Activated CD4-positive, alpha-beta T cell treated with anti-CD3 and anti-CD28 coated beads, Interleukin-2, Interleukin-6, amounts not matched to agents 100 ng/mL and 50 ng/mL, durations not matched to agents 16 hours and 8 hours (primary cell): ENCODE results near the gene USP35.
"Not testable (repeated sequence)": the region's sequence is repeated elsewhere in the genome, so short reads cannot be mapped to it uniquely, and the experiment has no call there.

Source experiments
- DNase-seq: peaks from one replicate; pipeline ENCODE4 v3.0.0-alpha.2; 2020

The USP35 gene

DNA sequence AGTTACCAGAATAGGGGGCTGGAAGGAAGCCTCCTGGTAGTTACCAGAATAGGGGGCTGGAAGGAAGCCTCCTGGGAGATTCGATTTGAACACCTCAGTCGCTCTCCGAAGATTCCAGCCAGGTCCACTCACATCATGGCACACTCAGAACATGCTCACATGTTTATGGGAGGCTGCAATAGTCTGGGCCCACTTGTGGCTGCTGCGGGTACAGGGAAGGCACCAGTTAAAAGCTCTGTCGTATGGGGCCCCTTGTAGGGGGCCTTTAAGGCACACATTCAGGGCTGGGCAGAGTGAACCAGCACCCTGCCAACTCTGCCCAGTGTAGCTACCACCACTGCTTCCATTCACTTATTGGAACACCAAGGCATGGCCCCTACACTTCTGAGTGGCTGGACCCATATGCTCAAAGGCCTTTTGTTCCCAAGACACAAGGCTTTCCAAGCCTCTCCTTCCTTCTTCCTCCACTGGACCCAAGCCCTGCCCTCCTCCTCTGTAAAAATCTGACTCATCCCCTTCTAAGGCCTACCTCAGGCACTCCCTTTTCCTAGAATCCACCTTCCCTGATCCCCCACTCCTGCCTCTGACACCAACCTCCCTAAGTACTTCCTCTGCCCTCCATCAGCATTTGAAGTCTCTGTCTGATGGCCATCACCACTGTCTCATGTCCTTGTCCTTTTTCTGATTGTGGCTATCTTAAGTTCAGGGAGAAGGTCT is 28.0 kb downstream of the USP35 start:
- no peak for DNase-seq

GRCh38 chr11:78217650-78218541 is 29.2 kb downstream of the USP35 start:
- no peak for DNase-seq

GRCh38 chr11:78218707-78219492 is 30.2 kb downstream of the USP35 start:
- DNase-seq: no peak

DNA sequence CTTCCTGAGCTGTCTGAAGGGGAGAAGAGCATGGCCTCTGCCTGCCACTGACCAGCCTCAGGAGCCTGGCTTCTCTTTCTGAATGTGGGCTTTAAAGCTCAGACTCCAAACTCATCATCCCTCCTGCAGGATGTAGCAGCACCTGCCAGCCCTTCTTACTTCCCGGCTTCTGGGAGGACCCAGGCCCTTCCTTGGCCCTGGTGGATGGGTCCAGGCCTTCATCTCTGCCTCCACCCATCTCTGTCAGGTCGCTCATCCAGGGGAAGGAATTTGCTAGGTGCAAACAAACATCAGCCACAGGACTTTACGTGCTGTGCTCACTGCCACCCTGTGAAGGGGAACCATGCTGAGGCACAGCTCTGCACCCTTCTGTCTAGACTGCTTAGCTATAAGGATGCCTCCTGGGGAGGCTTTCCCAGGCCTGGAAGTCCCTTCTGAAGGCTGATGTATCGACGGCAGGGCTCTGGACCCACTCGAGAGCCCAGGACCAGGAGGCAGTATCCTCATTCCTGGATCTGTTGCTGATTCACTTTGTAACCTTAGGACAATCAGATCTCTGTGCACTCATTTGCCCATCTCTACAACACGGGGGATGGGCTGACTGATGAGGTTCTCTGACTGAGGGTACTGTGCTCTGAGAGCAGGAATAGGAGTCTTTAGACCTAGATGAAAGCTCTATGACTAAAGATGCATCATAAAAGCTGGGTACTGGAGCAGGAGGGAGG is 30.9 kb downstream of the USP35 start:
- no peak for DNase-seq

GRCh38 chr11:78220218-78221157 is 31.8 kb downstream of the USP35 start:
- no peak for DNase-seq

GRCh38 chr11:78221396-78222315 is 32.9 kb downstream of the USP35 start:
- DNase-seq: no peak

DNA sequence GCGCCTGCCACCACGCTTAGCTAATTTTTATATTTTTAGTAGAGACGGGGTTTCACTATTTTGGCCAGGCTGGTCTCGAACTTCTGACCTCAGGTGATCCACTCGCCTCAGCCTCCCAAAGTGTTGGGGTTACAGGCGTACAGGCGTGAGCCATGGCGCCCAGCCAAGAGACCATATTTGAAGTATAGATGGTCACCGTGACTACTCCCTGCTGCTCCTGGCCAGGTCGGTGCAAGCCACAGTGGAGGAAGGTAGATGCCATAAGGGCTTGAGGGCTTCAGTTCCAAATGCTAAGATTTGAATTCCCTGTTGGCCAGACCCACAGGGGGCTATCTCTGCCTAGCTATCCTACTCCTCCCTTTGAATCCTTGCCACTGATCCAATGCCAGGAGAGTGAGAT is 34.0 kb downstream of the USP35 start:
- not testable (repeated sequence) for DNase-seq

GRCh38 chr11:78223320-78223954 is 34.7 kb downstream of the USP35 start:
- DNase-seq: no peak

- DNase-seq: no peak
Observed at GRCh38 chr11:78224506-78224905, 35.8 kb downstream of the USP35 start.

DNA sequence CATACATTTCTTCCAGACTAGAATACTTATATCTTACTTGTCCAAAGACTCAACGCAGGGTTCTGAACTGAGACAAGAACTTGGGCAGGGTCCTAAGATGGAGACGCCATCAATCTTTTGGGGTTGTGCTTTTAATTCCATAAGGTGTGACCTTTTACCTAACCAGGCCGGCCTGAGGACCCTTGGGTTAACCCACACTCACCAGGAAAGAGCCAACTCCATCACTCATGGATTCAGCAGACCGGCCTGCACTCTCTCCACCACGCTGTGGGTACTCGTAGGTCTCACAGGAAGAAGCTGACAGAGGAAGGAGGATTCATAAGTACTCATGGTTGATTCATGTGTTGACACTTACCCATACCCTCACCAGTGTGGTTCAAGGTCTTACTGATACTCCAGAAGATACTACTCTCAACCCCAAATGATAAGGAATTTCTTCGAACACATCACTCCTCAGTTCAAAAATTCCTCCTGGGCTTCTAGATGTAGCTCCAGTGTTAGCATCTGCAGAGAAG is 36.2 kb downstream of the USP35 start:
- DNase-seq: no peak

DNA sequence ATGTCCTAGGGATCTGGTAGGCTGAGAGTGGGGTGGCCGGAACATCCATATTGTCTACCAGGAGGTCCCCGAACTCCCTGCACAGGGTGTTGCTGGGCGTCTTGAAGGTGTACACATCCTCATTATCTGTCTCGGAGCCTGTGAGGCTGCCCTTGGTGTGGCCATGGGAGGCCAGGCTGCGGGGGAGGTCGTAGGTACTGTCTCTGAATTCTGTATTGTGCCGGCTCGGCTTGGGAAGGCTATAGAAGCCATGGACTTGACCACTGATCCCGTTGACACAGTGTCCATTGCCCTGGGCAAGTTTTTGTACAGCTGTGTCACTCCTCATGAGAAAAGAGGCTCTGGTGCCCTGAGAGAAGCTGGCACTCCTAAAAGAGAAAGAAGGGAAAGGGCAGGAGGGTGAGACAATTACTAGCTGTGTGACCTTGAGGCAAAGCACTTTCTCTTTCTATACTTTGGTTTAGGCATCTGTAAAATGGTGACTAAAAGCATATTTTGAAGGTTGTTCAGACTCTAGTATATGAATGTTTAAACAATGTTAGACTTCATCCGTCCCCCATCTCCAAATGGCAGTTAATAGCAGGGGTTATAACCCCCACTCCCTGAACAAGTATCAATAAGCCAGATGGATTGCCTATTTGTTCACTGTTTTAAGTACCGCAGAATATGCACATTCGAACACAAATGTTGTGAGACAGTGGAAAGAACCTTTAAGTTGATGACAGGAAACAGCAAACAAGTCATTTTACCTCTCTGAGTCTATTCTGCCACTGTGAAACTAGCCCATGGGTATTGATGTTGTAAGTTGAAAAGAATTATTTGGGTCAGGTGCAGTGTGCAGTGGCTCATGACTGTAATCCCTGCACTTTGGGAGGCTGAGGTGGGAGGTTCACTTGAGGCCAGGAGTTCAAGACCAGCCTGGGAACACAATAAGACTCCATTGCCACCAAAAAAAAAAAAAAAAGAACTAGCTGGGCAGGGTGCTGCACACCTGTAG is 38.3 kb downstream of the USP35 start:
- DNase-seq: peak; percentile 26

DNA sequence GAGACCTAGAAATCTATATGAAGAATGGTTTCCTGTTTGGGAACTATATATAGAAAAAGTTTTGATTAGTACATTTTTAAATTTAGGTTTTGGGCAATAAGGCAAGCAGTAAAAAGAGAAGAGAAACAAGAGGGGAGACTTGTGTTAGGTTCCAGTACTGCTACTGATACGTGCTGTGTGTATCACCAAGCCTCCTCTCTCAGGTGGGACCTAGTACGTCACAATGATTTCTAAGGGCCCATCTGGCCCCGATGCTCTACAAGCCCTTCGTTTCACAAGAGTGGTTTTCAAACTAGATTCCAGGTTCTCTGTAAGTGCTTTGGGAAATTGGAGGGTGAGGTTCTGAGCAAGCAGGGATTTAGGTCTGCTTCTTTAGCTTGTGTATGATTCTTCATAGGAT is 39.2 kb downstream of the USP35 start:
- no peak for DNase-seq

DNA sequence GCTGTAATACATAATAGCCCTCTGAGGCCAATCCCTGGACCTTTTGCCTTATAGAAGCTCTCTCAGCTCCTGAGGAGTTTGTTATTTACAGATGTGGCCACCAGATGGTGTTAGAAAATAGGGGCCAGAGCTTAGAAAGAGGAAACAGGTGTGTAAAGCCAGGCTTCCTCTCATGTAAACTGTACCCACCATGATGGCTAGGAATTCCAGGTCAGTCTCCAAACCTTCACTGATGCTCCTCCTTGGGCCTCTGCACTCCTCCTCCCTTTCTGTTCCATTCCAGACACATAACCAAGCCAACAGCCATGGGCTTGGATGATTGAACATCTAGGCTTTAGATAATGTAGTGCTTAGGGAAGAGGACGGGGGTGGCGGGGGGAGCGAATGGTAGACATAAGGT is 39.7 kb downstream of the USP35 start:
- peak; percentile 39 for DNase-seq

DNA sequence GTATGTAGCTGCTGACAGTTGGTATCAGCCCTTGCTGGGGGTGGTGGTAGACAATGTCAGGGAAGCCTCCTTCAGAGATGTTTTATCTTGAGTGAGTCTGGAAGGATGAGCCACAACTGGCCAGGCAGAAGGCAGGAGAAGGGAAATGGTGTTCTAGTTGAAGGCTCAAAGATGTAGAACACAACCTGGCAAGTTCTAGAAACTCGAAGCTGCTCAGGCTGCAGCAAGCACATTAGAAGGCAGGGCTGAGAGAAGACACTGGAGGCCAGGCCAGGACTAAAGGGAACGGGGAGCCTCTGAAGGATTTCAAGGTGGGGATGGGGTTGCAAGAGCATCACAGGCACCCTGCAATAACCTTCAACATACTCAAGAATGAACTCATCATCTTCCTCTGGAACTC is 40.4 kb downstream of the USP35 start:
- DNase-seq: no peak

GRCh38 chr11:78230161-78230877 is 41.6 kb downstream of the USP35 start:
- DNase-seq: no peak

GRCh38 chr11:78231962-78232501 is 43.3 kb downstream of the USP35 start:
- no peak for DNase-seq

- not testable (repeated sequence) for DNase-seq
Observed at GRCh38 chr11:78233046-78233445, 44.3 kb downstream of the USP35 start.
